Muscle of back (tissue), 11 donors: ENCODE data around the gene PARVA. TPM values are rescaled to one million over a fixed set of nuclear protein-coding genes. Genes with fewer than 3 reads are reported as not detected.
A peak's percentile ranks its signal among the peaks of the same experiment; 100 is the strongest.

Experiments
- DNase-seq, 3 donors: peaks; one replicate each; pipeline versions ENCODE4 v3.0.0 to v3.0.0-alpha.2; 2013
- polyA plus RNA-seq, 10 donors: library from polyadenylated mRNA; unstranded; fragments of 120-200 nt; gene quantifications; one replicate each; pipeline ENCODE4 v1.2.1, GENCODE V29; 2013; ENCODE audit not compliant: insufficient read length in 10 of 10

PARVA gene
- polyA plus RNA-seq, 10 donors = 51.1 to 89.6 (median 67.8) TPM

- no peak for DNase-seq
Observed at GRCh38 chr11:12456651-12457579, 79.5 kb downstream of the PARVA start.

GRCh38 chr11:12458042-12458441 is 80.7 kb downstream of the PARVA start:
- no peak for DNase-seq

DNA sequence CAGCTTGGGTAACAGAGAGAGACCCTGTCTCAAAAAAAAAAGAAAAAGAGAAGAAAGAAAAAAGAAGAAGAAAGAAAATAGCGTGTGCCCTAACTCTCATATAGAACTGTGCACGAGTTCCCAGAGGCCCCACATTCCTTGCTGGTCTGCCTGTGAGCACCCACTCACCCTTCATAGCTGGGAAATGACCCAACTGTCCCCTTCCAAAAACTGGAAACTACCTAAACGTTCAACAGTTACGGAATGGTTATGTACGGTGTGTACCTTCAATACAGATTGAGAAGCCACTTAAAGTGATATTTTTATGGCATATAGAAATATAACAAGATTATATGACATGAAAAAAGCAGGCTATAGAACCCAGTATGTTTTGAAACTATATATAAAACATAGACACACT is 82.0 kb downstream of the PARVA start:
- DNase-seq = no peak

GRCh38 chr11:12459865-12460444 is 82.6 kb downstream of the PARVA start:
- no peak for DNase-seq

- DNase-seq = no peak
Observed at GRCh38 chr11:12460466-12460865, 83.1 kb downstream of the PARVA start.

DNA sequence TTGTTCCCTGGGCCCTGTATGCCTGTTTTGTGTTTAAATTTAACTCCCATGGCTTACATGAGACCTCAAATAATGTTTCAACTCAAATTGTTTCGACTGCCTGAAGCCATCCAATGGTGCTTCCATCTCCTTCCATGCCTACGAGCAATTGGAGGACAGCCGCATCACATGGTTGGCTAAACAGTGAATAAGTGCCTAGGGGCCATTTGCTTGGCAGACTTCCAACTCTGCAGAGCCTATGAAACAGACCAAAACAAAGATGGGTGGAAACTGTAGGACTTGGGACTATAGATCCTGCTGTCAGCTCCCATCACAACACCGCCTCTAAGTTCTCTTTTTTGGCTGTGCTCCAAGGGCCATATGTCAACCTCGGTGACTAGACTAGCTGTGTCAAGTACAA is 84.1 kb downstream of the PARVA start:
- no peak for DNase-seq

DNA sequence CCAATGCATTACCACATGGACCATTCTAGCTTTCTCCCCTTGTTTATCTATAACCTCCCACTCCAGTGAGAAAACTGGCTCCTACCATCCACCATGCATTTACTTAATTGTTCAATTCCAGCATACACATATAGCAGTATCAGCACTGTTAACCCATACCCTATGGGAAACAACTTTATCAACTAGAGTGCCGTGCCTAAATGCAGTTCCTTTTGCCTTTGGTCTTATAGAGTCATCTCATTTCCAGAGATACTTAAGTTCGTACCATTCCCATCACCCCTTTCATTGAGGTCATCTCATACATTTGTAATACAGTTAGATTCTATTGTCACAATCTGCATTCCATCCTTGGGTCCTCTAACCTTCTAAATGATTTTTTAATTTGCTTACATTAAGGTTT is 86.9 kb downstream of the PARVA start:
- no peak for DNase-seq

GRCh38 chr11:12465332-12465731 is 88.0 kb downstream of the PARVA start:
- no peak for DNase-seq

DNA sequence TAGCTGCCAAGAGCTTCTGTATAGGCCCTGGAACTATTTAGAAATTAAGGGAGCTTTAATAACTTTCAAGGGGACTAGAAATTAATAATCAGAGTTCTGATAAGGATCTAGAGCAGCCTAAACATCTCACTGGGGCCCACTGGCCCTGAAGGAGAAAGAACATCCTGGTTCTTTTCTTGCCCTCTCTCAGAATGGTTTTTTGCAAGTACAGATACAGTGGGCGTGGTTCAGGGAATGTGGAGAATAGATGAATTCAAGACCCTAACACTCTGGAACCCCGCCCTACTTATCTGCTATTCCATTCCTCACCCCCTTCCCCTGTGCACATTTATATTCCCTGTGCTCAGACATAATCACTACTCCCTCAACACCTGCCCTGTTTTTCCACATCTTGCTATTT is 90.2 kb downstream of the PARVA start:
- no peak for DNase-seq

- peak in 2 of 3 donors; percentile 66 to 83 for DNase-seq
Observed at GRCh38 chr11:12469451-12469850, 92.1 kb downstream of the PARVA start.

GRCh38 chr11:12470236-12470635 is 92.9 kb downstream of the PARVA start:
- no peak for DNase-seq

DNA sequence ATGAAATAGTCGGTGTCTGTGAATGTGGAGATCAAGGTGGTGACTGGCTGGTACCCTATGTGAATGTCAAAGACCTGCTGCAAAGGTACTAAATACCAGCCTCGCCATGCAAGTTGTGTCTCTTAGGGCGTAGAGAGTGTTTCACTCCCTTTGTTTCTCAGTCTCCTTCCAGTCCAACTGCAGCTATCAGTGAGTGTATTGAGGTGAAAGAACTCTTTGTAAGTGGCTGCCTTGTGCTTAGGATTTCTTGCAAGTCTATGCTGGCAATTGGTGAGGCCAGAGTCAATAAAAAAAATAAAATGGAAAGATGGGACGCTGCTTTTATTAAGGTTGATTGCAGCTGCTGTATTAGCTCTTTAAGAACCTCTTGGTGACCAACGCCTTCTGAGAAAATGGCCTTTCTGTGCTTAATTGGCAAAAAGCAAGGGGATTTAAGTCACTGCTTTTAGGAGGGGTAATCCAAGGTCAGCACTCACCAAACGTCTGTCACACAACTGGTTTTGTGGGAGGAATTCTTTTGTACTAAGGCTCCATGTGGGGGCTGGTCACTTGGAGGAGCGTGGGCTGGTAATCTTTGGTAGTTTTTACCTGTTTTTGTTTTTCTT is 95.1 kb downstream of the PARVA start:
- no peak for DNase-seq

- no peak for DNase-seq
Observed at GRCh38 chr11:12473381-12473780, 96.0 kb downstream of the PARVA start.

DNA sequence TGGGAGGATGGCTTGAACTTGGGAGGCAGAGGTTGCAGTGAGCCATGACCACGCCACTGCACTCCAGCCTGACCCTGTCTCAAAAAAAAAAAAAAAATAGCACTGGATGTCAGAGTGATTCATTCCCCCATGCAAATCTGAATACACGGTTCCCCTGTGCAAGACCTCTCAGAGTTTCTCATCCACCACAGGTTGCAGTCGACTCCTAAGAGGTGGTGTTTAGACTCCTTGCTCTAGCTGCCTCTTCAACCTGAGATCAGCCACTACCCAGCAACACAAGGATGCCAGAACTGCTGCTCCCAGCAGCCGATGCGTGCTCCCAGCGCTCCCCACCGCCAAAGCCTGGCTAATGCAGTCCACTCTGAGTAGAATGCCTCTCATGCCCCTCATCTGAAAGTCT is 97.5 kb downstream of the PARVA start:
- DNase-seq = no peak

DNA sequence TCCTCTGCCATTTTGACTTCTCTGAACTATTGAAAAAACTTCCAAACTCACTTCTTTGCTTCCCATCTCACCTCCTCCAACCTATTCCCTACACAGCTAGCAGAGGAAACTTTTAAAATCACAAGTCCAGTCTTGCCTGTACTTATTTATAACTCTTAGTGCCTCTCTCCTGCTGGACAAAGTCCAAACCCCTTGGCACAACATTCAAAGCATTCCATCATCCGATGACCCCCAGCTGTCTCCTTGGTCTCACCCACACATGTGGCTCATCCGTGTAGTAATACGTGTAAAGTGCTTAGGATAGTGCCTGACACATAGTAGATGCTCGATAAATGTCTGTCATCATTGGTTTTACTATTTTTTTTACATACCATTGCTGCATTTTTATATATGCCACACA is 101.4 kb downstream of the PARVA start:
- peak; percentile 37 to 74 (median 48) for DNase-seq

DNA sequence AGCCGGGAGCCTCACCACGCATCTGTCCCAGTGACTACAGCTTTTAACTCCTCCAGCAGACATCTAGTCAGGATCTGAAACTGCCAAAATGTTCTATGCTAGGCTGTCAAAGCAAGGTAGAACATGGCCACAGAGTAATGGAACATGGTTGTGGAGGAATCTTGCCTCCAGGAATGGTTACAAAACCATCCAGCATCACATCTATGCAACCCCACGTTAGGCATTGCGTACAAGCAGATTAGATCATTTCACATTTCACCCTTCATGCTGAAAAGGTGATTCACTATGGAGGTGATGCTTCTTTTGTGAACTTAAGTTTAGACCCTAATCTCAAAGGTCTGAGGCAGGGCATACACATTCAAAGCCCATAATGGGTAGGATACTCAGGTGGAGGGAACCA is 103.0 kb downstream of the PARVA start:
- no peak for DNase-seq

- DNase-seq = no peak
Observed at GRCh38 chr11:12482839-12483238, 105.5 kb downstream of the PARVA start.

DNA sequence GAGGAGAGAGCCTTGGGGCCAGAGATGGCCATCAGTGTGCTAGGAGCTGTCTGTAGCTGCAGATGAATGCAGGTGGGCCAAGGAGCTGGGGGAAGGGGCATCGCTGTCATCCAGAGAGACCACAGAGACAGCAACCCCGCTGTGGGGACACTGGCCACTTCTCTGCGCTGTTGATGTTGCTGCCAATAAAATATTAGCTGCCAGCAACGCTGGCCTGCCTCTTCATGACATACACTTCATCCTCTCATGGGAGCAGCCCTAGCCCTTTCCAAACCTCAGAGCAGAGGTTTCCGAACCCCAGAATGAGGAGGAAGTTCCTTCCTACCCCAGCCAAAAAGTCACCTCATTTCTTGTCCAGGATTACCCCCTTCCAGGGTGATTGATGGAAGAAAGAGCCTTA is 106.2 kb downstream of the PARVA start:
- DNase-seq = no peak

GRCh38 chr11:12485328-12485727 is 108.0 kb downstream of the PARVA start:
- DNase-seq = no peak

GRCh38 chr11:12489246-12489772 is 111.9 kb downstream of the PARVA start:
- DNase-seq = no peak

DNA sequence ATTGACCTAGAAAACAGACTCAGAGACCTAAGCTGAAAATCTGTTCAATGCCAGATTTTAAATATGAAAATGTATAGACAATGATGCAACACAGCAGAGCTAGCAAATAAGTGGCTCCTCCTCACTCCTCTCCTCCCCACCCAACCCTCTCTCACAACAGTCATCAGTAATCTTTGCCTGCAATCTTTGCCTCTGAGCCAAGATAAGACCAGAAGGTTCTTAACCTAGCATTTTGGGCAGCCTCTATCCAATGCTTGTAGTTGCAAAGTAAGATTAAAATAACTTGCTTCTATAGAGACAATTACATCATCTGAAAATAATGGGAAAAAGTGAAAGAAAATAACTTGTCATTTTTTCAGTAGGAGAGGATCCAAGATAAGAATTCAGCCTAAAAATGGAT is 117.3 kb downstream of the PARVA start:
- no peak for DNase-seq

DNA sequence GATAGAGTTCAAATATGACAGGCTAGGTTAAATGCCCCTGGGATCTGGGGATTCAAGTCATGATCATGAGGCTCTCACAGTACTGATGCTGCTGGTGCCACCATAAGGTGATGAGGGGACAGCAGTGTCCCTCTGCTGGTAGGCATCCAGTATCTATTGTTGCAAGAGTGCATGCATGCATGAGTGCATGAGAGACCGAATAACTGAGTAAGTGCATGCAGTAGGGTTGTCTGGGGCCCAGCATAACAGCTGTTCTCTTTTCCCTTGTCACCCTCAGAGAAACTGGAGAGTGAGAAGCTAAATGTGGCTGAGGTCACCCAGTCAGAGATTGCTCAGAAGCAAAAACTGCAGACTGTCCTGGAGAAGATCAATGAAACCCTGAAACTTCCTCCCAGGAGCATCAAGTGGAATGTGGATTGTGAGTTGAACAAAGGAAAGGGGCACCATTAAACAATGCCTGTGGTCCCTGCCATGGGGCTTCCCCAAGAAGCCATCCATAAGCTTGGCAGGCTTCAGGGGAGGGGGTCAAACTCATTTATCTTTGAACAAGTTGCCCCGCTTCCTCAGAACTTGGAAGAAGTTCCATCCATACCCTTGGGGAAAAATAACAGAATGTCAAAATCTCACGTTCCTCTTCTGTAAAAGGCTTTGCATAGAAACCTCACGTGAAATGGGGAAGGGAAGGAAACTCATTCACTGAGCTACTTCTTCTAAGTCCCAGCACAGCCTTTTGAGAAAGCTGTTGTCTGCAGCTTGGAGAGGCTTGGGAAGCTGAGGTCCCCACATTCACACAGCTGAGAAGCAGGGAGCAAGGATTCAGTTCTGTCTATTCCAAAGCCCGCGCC is 119.0 kb downstream of the PARVA start:
- no peak for DNase-seq
